HG03469 (cell line): ENCODE measurements around the gene DCHS2.

Experiments used
- ATAC-seq: cut with Tn5 transposase; IDR thresholded peaks from one replicate; pipeline ENCODE4 v1.9.1; 2021; ENCODE audit warnings: mild to moderate bottlenecking, moderate library complexity, moderate number of reproducible peaks; ENCODE audit not compliant: unreplicated experiment

The DCHS2 gene

DNA sequence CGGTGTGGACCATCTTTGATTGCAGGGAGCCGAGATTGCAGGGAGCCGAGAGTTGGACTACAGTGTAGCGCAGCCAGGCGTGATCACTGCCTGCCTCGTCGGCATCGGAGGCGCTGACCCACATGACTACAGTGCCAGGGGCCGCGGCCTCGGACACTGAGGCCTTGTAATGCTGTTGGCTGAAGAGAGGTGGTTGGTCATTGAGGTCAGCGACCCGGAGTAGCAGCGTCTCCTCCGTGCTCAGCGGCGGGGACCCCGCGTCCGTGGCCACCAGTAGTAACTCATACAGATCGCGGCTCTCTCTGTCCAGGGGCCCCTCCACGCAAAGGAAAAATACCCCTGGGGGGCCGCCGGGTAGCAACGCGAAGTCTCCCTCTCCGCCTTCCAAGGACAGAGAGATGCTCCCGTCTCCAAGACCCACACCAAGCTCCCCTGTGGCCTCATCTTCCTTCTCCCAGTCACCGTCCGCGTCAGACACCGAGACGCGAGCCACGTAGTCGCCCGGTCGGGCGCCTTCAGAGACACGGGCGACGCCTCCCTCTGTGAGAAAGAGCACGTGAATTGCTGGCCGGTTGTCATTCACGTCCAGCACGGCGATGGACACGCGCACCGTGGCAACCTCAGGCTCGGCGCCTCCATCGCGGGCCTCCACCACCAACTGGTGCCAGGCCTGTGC, 1.9 kb downstream of the DCHS2 start:
- no peak for ATAC-seq

DNA sequence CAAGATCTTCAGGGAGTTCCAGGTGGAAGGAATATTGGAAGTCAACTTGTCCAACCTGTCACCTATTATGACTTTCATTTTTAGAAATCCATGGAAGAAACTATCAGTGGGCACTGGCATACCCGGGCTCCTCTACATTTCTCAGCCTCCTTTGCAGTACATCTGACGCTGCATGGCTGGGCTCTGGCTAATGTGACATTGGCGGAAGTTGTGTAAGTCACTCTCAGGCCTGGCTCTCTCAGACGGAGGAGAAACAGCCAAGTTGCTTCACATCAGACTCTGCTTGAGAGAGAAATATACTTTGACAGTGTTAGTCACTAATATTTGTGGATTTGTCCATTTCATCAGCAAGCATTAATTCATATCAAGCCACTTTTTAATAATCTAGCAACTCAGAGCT, 4.5 kb downstream of the DCHS2 start:
- no peak for ATAC-seq

GRCh38 chr4:154485127-154485773, 6.3 kb downstream of the DCHS2 start:
- peak; percentile 97 for ATAC-seq

GRCh38 chr4:154478547-154478946, 13.1 kb downstream of the DCHS2 start:
- ATAC-seq, result peak; percentile 15

DNA sequence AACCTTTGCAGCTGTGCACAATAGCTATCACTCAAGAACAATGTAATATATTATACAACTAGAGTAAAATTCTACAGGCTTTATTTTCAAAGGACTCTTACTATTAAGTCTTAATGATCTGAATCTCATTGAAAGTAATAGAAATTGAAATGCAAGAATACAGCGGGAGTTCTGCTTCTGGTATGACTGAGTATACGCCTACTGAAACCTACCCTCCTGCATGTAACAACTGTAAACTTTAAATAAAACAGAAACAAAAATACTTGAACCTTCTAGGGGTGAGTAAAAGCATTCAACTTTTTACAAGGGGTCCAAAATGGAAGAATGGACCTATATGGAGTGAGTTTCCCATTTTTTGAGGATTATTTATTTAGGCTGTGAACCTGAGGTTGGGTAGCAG, 13.5 kb downstream of the DCHS2 start:
- ATAC-seq, result peak; percentile 80

DNA sequence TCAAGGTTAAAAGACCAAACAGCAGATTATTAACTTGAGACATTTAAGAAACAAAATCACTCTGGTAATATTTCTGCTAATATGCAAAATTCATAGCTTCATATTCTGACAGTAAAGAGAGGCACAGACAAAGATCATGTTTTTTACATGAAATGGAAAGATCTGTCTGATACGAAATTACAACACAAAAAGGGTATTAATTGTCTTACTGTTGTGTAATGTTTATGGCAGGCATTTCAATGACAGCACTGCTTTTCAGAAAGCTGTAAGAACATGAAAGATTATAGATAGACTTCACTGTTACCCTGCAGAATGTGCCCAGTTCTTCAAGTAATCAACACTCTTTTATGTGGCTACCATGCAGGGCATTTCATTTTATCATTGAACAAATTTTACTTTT, 15.4 kb downstream of the DCHS2 start:
- ATAC-seq, result no peak

GRCh38 chr4:154475820-154476219, 15.8 kb downstream of the DCHS2 start:
- no peak for ATAC-seq

GRCh38 chr4:154473497-154473896, 18.1 kb downstream of the DCHS2 start:
- ATAC-seq, result no peak

DNA sequence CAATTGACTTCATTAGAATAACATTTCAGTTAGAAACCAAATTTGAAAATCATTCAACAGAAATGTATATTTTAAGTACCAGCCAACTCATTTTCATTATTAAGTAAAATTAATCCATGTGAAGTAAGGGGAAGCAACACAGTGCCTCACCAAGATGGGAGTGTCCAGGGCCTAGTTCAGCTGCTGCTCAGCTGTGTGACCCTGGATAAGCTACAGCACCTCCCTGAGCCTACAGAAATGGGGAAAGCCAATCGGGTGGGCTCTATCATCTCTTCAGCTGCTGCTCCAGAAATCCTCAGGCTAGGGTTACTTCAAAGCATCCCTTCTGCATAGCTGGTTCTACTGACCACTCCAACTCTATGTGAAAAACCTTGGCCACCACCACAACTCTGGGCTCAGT, 18.7 kb downstream of the DCHS2 start:
- ATAC-seq, result no peak

- ATAC-seq, result peak; percentile 60
Measured at GRCh38 chr4:154471526-154472331, 19.9 kb downstream of the DCHS2 start.

GRCh38 chr4:154471032-154471431, 20.6 kb downstream of the DCHS2 start:
- ATAC-seq, result peak; percentile 80

GRCh38 chr4:154467886-154468285, 23.7 kb downstream of the DCHS2 start:
- no peak for ATAC-seq

- ATAC-seq, result no peak
Measured at GRCh38 chr4:154466336-154466735, 25.3 kb downstream of the DCHS2 start.

GRCh38 chr4:154465085-154465484, 26.5 kb downstream of the DCHS2 start:
- ATAC-seq, result no peak

DNA sequence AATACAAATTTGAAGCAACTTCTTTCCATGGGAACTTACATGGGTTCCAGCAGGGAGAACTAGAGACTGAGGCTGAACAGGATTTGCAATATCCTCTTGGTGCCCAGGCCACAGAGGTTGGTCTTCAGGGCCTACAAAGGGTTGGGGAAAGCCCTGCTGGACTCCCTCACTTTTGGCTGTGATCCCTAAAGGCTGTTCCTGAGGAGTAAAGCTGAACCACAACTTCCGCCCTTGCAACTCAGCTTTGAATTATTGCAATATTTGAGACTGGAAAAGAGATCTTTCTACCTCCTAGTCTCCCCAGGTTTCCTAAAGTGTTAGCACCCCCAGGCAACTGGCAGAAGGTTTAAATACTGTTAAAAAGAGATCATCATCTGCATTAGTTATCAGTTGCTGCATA, 26.9 kb downstream of the DCHS2 start:
- no peak for ATAC-seq

DNA sequence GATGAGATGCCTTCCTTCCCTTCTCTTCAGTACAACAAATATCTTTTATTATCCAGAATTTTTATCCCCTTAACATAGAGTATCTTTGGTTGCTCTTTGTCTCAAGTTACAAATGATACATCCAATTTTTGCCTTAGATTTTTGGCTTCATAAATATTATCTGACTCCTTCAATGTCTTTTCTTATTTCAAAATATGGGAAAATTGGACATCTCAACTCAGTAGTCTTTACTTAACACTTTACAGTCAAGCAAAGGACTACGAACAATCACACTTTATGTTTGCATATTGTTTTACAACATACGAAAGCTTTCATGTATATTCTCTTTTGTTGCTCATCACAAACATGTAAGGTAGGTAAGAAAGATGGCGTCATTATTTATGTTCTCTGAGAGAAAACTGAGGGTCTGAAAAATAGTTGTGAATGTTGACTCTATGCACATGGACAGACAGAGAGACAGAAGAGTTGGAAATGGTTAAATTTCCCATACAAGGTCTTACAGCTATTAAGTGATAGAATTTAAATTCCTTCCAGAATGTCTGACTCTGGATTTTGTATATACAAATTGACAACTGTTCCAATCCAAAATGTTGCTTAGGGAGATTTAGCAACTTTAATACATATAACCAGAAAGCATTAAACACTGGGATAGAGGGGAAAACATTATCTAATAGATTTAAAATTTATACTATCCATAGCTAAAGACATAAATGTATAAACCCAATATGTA, 29.4 kb downstream of the DCHS2 start:
- ATAC-seq, result no peak

DNA sequence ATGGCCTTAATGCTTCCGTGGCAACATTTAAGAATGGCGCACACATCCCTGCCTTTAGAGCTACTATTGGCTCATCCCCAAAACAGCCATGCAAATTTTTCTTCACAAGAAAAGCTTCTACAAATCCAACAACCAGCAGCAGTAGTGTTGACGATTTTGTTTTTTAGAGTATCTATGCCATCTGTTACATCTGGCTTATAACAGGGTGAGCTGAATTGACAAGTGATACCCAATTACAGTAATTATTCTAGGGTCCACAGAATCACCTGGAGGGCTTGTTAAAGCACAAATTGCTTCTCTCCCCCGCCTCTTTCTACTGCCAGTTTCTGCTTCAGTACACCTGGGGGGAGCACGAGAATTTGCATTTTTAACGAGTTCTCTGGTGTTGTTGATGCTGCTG, 34.1 kb downstream of the DCHS2 start:
- ATAC-seq, result no peak

DNA sequence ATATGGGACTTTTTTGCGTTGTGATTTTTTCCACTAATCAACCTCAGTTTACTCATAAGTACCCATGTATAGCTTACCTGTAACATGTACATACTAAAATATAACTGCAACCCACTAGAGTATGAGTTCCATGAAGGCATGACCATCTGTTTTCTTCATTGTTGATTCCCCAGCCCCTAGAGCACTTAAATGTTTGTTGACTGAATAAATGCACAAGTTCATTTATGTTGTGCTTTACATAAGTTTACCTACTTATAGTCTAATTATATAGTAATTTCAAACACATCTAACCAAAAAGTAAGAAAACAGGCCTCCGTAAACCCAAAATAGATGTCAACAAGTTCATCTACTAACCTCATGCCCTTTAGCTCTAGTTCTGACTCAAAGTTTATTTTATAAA, 34.7 kb downstream of the DCHS2 start:
- no peak for ATAC-seq

GRCh38 chr4:154456240-154456639, 35.4 kb downstream of the DCHS2 start:
- no peak for ATAC-seq

DNA sequence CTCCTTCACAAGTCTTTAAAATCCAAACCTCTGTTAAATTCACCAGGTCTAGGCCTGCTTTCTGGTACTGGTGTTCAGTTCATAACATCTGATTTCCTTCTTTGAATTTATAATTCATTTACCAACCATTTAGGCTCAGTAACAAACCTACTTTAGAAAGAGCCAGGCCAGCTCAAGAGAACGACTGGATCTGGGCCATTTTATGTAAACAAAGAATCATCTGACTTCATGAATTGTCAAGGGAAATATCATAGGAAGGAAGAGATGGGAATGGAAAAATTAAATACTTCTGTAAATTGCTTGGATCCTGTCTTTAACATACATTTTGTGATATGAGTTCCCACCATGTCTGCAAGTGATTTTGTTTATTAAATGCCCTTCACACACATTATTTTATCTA, 36.5 kb downstream of the DCHS2 start:
- no peak for ATAC-seq

DNA sequence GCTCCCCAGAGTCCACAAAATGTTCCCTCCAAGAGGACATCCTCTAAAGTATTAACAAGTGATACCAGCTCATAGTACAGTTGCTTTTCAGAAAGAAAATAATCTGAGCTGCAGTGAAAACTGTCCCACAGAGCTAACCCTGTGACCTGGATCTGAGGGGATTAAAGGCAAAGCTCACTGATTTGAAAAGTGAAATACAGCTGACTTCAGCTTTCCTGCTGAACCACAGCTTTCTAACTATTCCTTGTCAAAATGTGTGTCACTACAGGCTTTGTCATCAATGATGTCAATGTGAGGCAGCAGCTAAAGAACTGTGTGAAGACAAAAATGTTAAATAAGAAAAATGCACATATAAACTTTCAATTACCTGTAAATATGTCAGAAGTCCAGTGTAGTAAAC, 36.9 kb downstream of the DCHS2 start:
- ATAC-seq, result no peak
